Measurements from ENCODE around the gene ASAP3. TPM values are rescaled to one million over a fixed set of nuclear protein-coding genes. Genes with fewer than 3 reads are reported as not detected.
"Not testable (repeated sequence)": the region's sequence is repeated elsewhere in the genome, so short reads cannot be mapped to it uniquely, and the experiment has no call there.

ASAP3 gene
- total RNA-seq, 1 experiment from 2014 or later, result 71.2 TPM

GRCh38 chr1:23497777-23498439 is 13.9 kb upstream of the ASAP3 start:
- ChIA-PET CTCF (interaction anchor here (0.6 to 10.7 kb wide), 59 partner anchors 9 to 793 kb away, joined by 3 to 220 read pairs (median 6); partner anchors contain the start of genes ASAP3, E2F2, HNRNPR and HTR1D), POLR2A (interaction anchor here (0.6 to 1.3 kb wide), 8 partner anchors 8 to 154 kb away, joined by 3 to 13 read pairs (median 5); partner anchors contain the start of genes ASAP3 and HNRNPR)
- Mint-ChIP-seq H3K27me3 (ENCODE audit: low read depth) (no peaks in the 10 kb centered on the region; the same call in none of the 2 replicates), H3K36me3 (no peaks in the 10 kb centered on the region), H3K27ac (no peak overlapping the region), H3K4me3 (no peak overlapping the region), H3K9me3 (no peaks in the 10 kb centered on the region), H3K4me1 (peaks cover 12% of the 10 kb centered on the region)
- DNase-seq (ENCODE audit: low spot score) (no peak), ATAC-seq (no peak)
- no peak for TF ChIP-seq ZBTB21 (CRISPR knock-in tag; IDR thresholded peaks at IDR 0.05; ENCODE audit: borderline replicate concordance)
- no peak for TF ChIP-seq SMAD4 (CRISPR knock-in tag; IDR thresholded peaks at IDR 0.05)
- no peak for TF ChIP-seq ATF2 (CRISPR knock-in tag; IDR thresholded peaks at IDR 0.05; ENCODE audit: borderline replicate concordance, low read depth)
- TF ChIP-seq ZNF121 (CRISPR knock-in tag; IDR thresholded peaks at IDR 0.05), result peak; percentile 86
- TF ChIP-seq ARID4B (CRISPR knock-in tag; IDR thresholded peaks at IDR 0.05; ENCODE audit: borderline replicate concordance), result no peak
- TF ChIP-seq CTCF (IDR thresholded peaks at IDR 0.05), result no peak
- TF ChIP-seq ZNF232 (CRISPR knock-in tag; IDR thresholded peaks at IDR 0.05), result no peak
- TF ChIP-seq MAX (CRISPR knock-in tag; IDR thresholded peaks at IDR 0.05), result no peak

GRCh38 chr1:23496490-23497181 is 12.7 kb upstream of the ASAP3 start:
- H3K27ac Mint-ChIP-seq, result no peak overlapping the region
- peaks cover 12% of the 10 kb centered on the region for H3K4me1 Mint-ChIP-seq
- ChIA-PET CTCF (interaction anchor here (0.5 to 10.7 kb wide), 72 partner anchors 8 to 1764 kb away, joined by 3 to 220 read pairs (median 5); partner anchors contain the start of genes ASAP3, E2F2, HNRNPR and HTR1D), POLR2A (interaction anchor here (0.6 to 1.3 kb wide), 7 partner anchors 9 to 487 kb away, joined by 3 to 13 read pairs (median 5); partner anchors contain the start of genes ASAP3 and HNRNPR)
- DNase-seq (ENCODE audit: low spot score) (no peak), ATAC-seq (peak; percentile 51)
- no peaks in the 10 kb centered on the region for H3K36me3 Mint-ChIP-seq
- TF ChIP-seq NFYB (CRISPR knock-in tag; conservative IDR thresholded peaks at IDR 0.05; ENCODE audit: low read depth), result no peak
- TF ChIP-seq RORB (CRISPR knock-in tag; IDR thresholded peaks at IDR 0.05), result no peak
- TF ChIP-seq JAZF1 (CRISPR knock-in tag; IDR thresholded peaks at IDR 0.05), result no peak
- no peak for TF ChIP-seq TCF7 (CRISPR knock-in tag; IDR thresholded peaks at IDR 0.05; ENCODE audit: low read depth)
- no peak for TF ChIP-seq E2F1 (CRISPR knock-in tag; IDR thresholded peaks at IDR 0.05)
- TF ChIP-seq GTF2I (CRISPR knock-in tag; conservative IDR thresholded peaks at IDR 0.05), result no peak
- no peak for TF ChIP-seq SMAD3 (CRISPR knock-in tag; IDR thresholded peaks at IDR 0.05; ENCODE audit: borderline replicate concordance)
- TF ChIP-seq OVOL2 (CRISPR knock-in tag; IDR thresholded peaks at IDR 0.05; ENCODE audit: borderline replicate concordance), result no peak
- no peak for TF ChIP-seq IRF1 (CRISPR knock-in tag; IDR thresholded peaks at IDR 0.05)
- TF ChIP-seq EMX1 (CRISPR knock-in tag; IDR thresholded peaks at IDR 0.05), result no peak
- no peak for TF ChIP-seq E2F5 (CRISPR knock-in tag; IDR thresholded peaks at IDR 0.05)
- TF ChIP-seq NR2C2 (CRISPR knock-in tag; IDR thresholded peaks at IDR 0.05), result no peak
- H3K4me3 Mint-ChIP-seq, result no peak overlapping the region
- peaks cover 4% of the 10 kb centered on the region for H3K27me3 Mint-ChIP-seq (ENCODE audit: low read depth)
- H3K9me3 Mint-ChIP-seq, result no peaks in the 10 kb centered on the region

- CTCF ChIA-PET, result interaction anchor here (1.0 to 10.7 kb wide), 6 partner anchors 11 to 143 kb away, joined by 3 to 220 read pairs (median 32); partner anchors contain the start of genes ASAP3 and E2F2
- H3K9me3 Mint-ChIP-seq; ATAC-seq; H3K4me1 Mint-ChIP-seq; DNase-seq (ENCODE audit: low spot score); POLR2A ChIA-PET; H3K27ac Mint-ChIP-seq; H3K4me3 Mint-ChIP-seq; H3K36me3 Mint-ChIP-seq: not testable (repeated sequence)
- peaks cover 12% of the 10 kb centered on the region for H3K27me3 Mint-ChIP-seq (ENCODE audit: low read depth)
Measured at GRCh38 chr1:23494836-23495235, 10.9 kb upstream of the ASAP3 start.

Measured in WTC11 (cell line).